ENCODE data around the gene TBX10. TPM values are rescaled to one million over a fixed set of nuclear protein-coding genes. Genes with fewer than 3 reads are reported as not detected.
"Not testable (repeated sequence)": the region's sequence is repeated elsewhere in the genome, so short reads cannot be mapped to it uniquely, and the experiment has no call there.

TBX10 gene
- total RNA-seq, 1 experiment from 2014 or later = not detected

DNA sequence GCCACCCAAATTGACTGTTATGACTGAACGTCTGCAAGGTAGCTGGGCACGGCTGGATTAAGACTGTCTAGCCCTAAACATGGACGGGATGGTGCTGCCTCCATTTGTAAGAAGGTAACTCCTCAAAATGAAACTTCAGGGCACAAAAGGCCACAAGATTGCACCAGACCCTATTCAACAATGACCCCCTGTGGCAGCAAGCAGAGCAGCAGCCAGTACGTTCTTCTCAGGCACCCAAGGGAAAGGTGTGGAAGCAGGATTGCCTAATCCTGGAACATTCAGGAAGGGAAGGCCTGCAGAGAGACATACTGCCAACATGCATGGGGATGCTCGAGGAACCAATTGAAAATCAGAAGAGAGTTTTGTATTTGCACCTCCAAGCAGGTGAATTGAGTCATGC is 4.5 kb upstream of the TBX10 start:
- H3K27me3 ChIP-seq = peaks cover 4% of the 10 kb centered on the region; the same call in 1 of the 2 replicates

DNA sequence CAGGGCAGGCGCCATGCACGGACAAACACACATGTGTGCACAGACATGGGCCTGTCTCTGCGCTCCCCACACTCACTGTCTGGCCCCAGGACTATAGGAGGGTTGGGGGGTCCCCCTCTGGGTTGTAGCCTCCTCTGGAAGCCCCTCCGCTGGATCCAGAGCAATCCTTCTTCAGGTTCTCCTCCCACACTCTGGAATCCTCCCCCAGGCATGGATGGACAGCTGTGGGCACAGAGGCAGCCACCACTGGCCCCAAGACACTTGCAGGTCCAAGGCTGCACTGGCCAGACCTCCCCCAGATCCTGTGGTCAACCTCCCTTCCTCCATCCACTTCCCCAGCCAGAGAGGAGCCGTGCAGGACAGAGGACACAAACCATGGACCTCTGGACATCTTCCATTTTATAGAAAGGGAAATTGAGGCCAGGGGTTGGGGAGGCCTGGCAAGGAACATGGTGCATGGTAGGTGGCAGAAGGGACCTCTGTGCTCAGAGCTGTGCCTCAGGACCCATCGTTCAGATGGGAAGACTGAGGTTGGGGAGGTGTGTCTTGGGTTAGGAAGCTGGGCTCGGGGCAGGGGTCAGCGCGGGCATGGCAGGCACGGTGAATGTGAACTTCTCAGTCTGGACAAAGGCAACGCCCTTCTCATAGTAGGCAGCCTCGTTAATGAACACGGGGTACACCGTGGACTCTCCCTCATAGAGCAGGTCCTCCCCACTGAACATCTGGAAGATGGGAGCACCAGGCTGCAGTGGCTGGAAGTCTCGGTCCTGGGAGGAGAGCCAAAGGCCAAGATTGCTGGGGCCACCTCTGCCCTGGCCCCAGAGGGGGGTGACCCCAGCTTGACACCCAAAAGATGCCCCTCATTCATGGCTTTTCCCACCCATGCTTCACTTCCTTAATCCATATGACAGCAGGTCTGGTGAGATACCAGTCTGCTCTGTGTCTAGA is 2.9 kb upstream of the TBX10 start:
- DNase-seq = no peak
- Histone ChIP-seq H3K27ac (no peak overlapping the region), H3K4me1 (no peaks in the 10 kb centered on the region), H3K4me3 (no peak overlapping the region), H3K9me3 (replicated peaks) (no peaks in the 10 kb centered on the region), H3K27me3 (peaks cover 4% of the 10 kb centered on the region; the same call in 1 of the 2 replicates), H3K36me3 (no peaks in the 10 kb centered on the region)

More for the DNA sequence above, 4.5 kb upstream of the TBX10 start:
- no peak overlapping the region for H3K4me3 ChIP-seq
- no peak for DNase-seq
- H3K36me3 ChIP-seq = no peaks in the 10 kb centered on the region
- H3K4me1 ChIP-seq = no peaks in the 10 kb centered on the region
- no peaks in the 10 kb centered on the region for H3K9me3 ChIP-seq (replicated peaks)
- H3K27ac ChIP-seq = no peak overlapping the region

DNA sequence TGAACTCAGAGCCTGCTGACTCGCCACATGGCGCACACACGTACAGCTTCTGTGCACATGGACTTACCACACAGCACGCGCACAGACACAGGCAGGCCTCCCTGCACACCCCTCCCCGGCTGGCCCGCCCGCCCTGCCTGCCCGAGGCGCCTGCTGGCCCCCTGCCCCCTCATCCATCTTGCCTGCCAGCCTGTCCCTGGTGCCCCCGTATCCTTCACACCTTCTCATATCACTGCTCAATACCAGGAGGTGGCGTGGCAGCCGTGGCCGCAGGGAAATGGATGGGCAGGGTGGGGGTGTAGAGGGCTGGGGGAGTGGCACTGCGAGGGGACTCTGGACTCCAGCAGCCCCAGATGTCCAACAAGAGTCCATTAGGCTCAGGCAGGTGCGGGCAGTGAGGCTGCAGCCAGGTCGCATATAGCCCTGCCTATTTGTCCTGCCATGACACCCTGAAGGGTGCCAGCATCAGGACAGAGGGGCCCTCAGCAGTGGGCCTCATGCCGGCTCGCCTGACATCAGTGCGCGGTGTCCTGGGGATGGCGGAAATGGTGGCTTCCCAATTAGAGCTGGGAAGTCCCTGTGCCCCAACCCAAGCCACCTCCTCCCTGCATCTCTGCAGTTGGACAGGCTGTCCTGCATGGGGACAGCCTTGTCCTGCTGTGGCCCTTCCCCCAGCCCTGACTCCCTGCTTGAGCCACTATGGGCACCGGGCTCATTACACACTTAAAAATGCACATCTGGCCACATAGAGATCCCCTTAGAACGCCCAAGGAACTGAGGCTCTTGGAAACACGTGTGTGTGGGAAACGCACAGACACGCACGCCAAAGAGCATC is 2.0 kb upstream of the TBX10 start:
- Histone ChIP-seq H3K4me1 (no peaks in the 10 kb centered on the region), H3K4me3 (no peak overlapping the region), H3K27me3 (peaks cover 4% of the 10 kb centered on the region; the same call in 1 of the 2 replicates), H3K36me3 (no peaks in the 10 kb centered on the region), H3K9me3 (replicated peaks) (no peaks in the 10 kb centered on the region), H3K27ac (no peak overlapping the region)
- DNase-seq = no peak

DNA sequence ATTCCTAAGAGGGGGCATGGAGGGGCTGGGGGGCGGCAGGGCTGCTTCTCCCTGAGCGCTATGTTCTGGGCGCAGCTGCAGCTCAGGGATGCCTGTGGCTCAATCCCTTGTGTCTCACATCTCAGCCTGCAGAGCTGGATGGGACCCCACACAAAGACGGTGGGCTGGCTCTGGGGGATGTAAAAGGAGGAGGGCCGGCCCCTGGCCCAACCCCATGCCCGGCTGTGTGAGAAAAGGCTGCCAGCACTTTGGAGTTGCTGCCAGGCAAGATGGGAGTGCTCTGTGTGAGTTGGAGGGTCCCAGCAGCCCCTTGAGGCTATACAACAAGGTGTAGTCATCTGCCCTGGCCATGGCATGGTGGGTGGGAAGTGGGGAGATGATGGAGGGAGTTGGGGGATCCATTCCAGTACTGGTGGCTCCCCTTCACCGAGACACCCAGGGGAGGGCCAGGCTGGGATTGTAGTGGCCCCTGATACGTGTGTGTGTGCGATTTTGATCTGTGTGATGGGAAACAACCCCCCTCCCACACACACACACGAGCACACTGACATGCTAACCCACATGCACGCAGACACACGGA is 1.3 kb upstream of the TBX10 start:
- no peaks in the 10 kb centered on the region for H3K36me3 ChIP-seq
- H3K9me3 ChIP-seq (replicated peaks) = no peaks in the 10 kb centered on the region
- no peak overlapping the region for H3K27ac ChIP-seq
- H3K4me1 ChIP-seq = no peaks in the 10 kb centered on the region
- no peak overlapping the region for H3K4me3 ChIP-seq
- no peak for DNase-seq
- H3K27me3 ChIP-seq = peaks cover 4% of the 10 kb centered on the region; the same call in 1 of the 2 replicates

DNA sequence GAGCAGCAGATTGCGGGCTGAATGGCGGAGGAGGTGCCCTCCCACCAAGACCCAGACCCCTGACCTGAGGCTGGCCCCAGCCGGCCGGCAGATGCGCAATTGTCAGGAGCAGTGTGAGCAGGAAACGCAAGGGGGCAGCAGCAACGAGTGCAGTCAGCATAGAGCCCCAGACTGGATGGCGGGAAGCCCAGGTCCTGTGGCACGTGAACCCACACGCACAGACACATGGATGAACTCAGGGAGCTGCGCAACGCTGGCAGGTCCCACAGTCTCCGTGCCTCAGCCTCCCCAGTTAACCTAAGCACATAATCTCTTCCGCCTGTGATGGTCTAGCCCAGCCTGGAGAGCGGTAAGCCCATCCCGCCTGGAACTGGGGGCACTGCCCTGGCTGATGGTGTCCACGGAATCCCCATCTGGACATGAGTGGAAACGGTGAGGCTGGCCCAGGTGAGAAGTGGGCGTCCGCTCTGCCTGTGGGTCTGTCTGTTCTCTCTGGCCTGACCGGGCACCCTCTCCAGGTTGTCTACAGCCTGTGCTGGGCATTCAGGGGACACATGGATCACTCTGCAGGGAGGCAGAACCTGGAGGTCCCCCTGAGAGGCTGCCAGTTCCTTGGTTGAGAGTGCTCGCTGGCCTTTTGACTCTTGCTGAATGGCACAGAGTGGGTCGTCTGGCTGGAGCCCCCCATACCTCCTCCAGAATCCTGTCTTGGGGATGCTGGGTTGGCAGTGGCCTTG is 626 bp upstream of the TBX10 start:
- H3K9me3 ChIP-seq (replicated peaks) = no peaks in the 10 kb centered on the region
- H3K27ac ChIP-seq = no peak overlapping the region
- DNase-seq = peak; percentile 38 to 57
- H3K4me3 ChIP-seq = no peak overlapping the region
- peaks cover 5% of the 10 kb centered on the region for H3K27me3 ChIP-seq
- H3K4me1 ChIP-seq = no peaks in the 10 kb centered on the region
- H3K36me3 ChIP-seq = no peaks in the 10 kb centered on the region

DNA sequence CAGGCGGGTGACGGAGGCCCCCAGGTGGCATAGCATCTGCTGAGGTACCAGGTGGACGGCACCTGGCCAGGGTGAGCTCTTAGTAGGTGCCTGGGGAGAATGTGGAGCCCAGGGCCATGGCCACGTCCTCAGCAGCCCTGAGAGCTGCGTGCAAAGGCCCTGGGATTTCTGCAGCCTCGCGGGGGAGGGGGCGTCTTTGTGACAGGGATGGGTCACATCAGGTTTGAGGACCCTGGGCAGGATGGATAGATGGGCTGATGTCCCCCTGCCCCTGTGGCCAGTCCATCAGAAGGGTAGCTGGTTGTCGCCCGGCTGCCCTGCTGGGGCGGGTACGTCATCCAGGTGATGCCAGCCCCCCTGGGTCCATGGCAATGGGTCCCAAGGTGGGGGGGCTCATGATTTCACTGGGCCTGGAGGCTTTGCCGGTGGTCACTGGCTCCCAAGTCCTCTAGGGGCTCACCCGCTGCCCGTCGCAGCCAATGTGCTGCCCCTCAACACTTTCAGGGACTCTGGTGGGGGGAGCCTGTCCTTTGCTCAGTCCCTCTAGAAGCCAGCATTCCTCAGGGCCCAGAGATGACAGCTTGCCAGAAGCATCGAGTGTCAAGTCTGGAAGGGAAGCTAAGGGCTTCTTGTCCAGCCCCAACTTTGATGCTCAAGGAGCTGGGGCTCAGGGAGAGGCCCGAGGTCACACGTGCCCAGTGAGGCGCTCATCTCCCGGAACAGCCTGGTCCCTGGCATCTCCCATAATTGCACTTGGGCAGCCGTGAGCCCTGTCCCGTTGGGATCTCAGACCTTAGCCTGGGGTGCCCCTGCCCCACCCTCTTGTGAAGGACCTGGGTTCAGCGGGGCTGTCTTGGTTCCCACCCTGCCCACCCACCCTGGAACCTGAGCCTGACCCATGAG is 777 bp downstream of the TBX10 start:
- H3K27ac ChIP-seq = no peak overlapping the region
- no peak overlapping the region for H3K4me3 ChIP-seq
- peaks cover 10% of the 10 kb centered on the region for H3K27me3 ChIP-seq
- DNase-seq = no peak
- no peaks in the 10 kb centered on the region for H3K4me1 ChIP-seq
- no peaks in the 10 kb centered on the region for H3K9me3 ChIP-seq (replicated peaks)
- H3K36me3 ChIP-seq = no peaks in the 10 kb centered on the region

DNA sequence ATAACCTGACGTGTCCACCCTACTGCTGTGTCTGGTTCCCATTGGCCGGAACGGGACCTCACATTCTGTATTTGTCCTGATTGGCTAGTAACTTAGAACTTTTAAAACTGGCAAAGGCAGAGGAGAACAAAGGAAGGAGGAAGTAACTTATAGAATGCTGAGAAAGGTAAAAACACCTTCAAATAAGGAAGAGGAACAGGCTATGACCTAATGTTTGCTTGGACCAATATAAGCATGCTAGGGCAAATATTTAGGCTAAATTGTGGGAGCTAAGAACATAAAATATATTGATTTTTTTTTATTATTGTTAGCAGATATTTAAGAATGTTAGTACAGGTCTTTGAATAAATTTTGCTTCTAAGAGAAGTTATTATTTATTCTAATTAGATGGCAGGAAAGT is 2.1 kb downstream of the TBX10 start:
- not testable (repeated sequence) for H3K36me3 ChIP-seq; H3K4me3 ChIP-seq; H3K27ac ChIP-seq; DNase-seq; H3K9me3 ChIP-seq (replicated peaks); H3K4me1 ChIP-seq; H3K27me3 ChIP-seq

DNA sequence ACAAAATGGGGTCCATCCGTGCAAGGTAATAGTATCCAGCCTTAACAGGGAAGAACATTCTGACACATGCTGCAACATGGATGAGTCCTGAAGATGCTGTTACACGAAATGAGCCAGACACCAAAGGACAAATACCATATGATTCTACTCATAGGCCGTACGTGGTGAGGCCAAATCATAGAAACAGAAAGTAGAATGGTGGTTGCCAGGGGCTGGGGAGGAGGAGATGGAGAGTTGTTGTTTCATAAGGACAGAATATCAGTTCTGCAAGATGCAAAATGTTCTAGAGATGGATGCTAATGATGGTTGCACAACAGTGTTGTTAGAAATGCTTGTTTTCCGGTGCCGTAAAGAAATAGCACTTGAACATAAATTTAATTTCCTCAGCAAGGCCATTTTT is 2.6 kb downstream of the TBX10 start:
- no peak overlapping the region for H3K27ac ChIP-seq
- H3K27me3 ChIP-seq = peaks cover 10% of the 10 kb centered on the region
- DNase-seq = no peak
- no peaks in the 10 kb centered on the region for H3K36me3 ChIP-seq
- H3K4me3 ChIP-seq = no peak overlapping the region
- no peaks in the 10 kb centered on the region for H3K9me3 ChIP-seq (replicated peaks)
- H3K4me1 ChIP-seq = no peaks in the 10 kb centered on the region

DNA sequence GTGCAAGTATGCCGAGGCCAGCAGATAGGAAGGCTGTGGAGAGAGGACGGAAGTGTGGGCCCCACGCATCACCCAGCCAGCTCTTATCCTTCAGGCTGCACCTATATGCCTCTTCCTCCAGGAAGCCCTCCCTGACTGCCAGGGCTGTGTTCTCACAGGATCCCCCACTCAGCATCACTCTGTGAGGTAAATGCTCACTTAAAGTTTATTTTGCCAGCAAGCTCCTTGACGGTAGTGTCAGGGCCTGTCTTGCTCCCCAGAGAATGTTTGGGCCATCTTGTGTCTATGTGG is 4.4 kb downstream of the TBX10 start:
- Histone ChIP-seq H3K27ac (no peak overlapping the region), H3K36me3 (no peaks in the 10 kb centered on the region), H3K4me1 (no peaks in the 10 kb centered on the region), H3K27me3 (peaks cover 10% of the 10 kb centered on the region), H3K9me3 (replicated peaks) (no peaks in the 10 kb centered on the region), H3K4me3 (no peak overlapping the region)
- DNase-seq = no peak

DNA sequence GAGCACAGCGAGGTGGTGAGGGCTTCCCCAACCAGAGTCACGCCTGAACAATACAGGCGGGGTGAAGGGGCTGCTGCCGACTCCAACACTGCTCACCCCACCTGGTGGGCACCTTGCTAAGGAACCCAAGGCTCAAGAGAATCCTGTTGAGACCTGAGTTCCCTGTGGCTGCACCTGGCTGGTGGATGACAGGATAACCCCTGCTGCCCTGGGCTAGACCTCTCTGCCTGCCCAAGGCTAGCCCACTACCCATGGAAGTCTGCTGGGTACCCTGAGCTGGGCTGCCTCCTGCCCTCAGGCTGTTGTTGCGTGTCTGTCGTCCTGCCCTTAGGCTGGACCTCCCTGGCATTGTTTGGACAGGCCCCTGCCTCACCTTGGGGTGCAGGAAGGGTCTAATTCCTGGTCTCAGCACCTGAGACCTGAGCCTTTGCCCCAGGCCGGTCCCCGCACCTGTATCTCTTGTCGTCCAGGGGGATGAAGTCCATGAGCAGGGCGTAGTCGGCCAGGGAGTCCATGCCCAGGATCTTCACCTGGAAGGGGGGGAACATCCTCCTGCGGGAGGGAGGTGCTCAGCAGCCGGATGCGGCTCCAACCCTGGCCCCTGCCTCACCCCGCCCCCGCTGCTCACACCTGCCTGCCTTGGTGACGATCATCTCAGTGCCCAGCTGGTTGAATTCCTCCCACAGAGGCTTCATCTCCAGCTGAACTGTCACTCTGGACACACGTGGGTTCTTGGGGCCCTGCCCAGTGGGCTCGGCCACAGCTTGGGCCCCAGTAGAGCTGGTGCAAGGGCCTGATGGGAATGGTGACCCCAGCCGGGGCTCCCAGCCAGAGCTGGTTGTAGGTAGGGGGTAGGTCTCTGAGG is 5.0 kb downstream of the TBX10 start:
- H3K4me1 ChIP-seq = no peaks in the 10 kb centered on the region
- H3K9me3 ChIP-seq (replicated peaks) = no peaks in the 10 kb centered on the region
- no peak overlapping the region for H3K27ac ChIP-seq
- no peaks in the 10 kb centered on the region for H3K36me3 ChIP-seq
- no peak for DNase-seq
- H3K4me3 ChIP-seq = no peak overlapping the region
- H3K27me3 ChIP-seq = peaks cover 6% of the 10 kb centered on the region

DNA sequence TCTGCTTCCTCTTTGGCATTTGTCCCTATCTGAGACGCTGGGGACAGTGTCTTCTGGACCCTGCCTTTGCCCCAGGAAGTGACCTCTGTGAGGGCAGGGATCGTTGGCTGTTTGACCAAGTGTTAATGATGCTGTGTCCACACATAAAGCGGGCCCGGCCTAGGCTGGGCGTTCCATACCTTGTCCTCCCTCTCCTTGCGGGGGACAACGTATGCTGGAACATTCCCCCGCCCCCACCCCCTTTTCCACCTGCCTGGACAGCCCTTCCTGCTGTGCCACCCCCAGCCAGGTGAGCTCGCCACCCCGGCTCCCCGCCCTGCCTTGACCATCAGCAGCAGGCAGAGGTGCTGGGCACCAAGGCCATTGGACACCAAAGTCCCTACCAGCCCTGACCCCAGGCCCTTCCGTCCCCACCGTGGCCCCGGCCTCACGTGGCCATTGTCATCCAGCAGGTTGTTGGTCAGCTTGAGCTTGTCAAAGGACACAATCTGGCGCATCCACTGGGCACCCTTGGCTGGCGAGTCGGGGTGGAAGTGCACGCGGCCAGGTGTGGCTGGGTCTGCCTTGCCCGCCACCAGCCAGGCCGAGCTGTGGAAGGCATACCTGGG is 5.7 kb downstream of the TBX10 start:
- Histone ChIP-seq H3K4me1 (no peaks in the 10 kb centered on the region), H3K4me3 (no peak overlapping the region), H3K36me3 (no peaks in the 10 kb centered on the region), H3K27ac (no peak overlapping the region), H3K9me3 (replicated peaks) (no peaks in the 10 kb centered on the region), H3K27me3 (peaks cover 5% of the 10 kb centered on the region; the same call in 1 of the 2 replicates)
- DNase-seq = no peak

DNA sequence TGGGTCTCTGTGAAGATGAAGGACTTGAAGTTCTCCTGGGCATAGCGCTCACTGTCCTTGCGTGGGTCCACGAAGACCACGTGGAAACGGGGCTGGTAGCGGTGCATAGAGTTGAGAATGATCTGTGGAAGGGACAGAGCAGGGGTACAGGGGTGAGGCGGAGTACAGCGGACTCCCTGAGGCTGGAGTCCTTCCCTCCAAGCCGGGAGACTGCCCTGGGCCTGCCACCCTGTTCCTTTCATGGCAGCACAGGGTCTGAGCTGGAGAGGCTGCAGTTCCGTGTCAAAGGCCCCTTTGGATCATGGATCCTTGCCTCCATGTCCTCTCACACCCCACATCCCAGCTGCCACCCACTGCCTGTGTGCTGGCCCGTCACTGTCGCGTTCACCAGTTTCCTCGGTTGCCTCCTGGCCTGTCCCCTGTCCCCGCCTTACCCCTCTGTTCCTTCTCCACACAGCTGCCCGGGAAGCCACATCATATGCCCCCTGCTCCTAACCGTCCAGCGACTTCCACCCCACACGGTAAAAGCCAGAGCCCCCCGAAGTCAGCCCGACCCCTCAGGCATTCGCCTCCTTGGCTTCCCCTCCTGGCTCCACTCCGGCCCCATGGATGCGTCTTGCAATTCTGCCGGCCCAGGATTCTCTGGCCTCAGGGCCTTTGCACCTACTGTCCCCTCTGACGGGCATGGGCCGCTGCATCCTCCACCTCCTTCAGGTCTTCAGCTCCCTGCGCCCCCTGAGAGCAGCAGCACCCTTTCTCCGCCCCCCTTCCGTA is 6.4 kb downstream of the TBX10 start:
- Histone ChIP-seq H3K27me3 (peaks cover 5% of the 10 kb centered on the region; the same call in 1 of the 2 replicates), H3K9me3 (replicated peaks) (no peaks in the 10 kb centered on the region), H3K36me3 (no peaks in the 10 kb centered on the region), H3K4me1 (no peaks in the 10 kb centered on the region), H3K4me3 (no peak overlapping the region), H3K27ac (no peak overlapping the region)
- no peak for DNase-seq
